HG02678 (cell line): ENCODE data around the gene FCF1.

Experiments
- ATAC-seq: cut with Tn5 transposase; IDR thresholded peaks from one replicate; pipeline ENCODE4 v1.9.1; 2021; ENCODE audit warnings: mild to moderate bottlenecking, moderate library complexity; ENCODE audit not compliant: unreplicated experiment

Gene FCF1

GRCh38 chr14:74762917-74763802, 50.2 kb downstream of the FCF1 start, which contains the start of gene YLPM1:
Gene YLPM1, plus strand, starts transcription at chr14:74763316. Its CDS starts 174 bp downstream, at chr14:74763490.
- peak; percentile 91 for ATAC-seq

- ATAC-seq = no peak
Measured at GRCh38 chr14:74763803-74764531, 51.0 kb downstream of the FCF1 start.

- ATAC-seq = no peak
Measured at GRCh38 chr14:74765721-74766120, 52.8 kb downstream of the FCF1 start.

- no peak for ATAC-seq
Measured at GRCh38 chr14:74771399-74771798, 58.5 kb downstream of the FCF1 start.

GRCh38 chr14:74784634-74785033, 71.7 kb downstream of the FCF1 start:
- ATAC-seq = no peak

DNA sequence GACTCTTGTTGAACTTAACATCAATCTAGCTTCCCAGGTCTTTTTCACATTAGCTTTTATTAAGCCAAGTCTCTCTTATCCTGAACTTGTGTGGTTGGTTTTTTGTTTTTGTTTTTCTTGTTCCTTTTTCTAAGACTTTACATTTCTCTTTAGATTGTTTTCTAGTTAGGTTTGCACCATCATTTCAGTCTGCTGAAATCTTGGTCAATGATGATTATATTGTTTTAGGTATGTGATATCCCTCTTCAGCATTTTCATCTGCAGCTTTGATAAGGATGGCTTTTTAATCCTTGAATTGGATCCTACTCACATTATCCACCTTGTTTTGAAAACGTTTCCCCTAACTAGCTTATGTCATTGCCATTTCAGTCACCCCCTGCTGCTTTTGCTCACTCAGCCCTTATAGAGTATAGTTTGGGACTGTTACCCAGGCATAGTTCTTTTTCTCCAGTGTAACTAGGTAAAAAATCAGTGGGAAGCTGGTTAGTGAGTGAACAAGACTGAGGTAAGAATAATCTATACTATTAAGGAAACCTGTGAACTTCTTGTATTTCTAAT, 72.2 kb downstream of the FCF1 start:
- ATAC-seq = no peak

DNA sequence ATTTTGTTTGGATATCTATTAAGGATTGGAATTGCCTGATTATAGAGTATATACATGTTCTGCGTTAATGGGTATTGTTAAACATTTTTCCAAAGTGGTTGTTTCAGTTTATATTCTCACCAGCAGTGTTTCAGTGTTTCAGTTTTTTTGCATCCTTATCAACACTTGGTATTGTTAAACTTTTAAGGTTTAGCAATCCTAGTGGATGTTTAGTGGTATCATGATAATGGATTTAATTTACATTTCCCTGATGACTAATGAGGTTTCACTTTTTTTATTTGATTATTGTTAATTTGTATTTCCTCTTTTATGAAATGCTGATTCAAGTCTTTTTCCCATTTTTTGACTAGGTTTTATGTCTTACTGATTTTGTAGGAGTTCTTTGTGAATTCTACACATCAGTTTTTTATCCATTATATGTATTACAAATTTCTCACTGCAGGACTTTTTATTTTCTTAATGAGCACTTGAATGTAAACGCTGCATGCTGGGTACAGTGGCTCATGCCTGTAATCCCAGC, 73.9 kb downstream of the FCF1 start:
- no peak for ATAC-seq
